K562 (cell line): Measurements from ENCODE around the gene NRN1L. TPM values are rescaled to one million over a fixed set of nuclear protein-coding genes. Genes with fewer than 3 reads are reported as not detected.

Source experiments
- ARID2 ChIP-seq: fragments of 450-650 bp; IDR thresholded peaks from 2 replicates; pipeline ENCODE4 v1.6.1; 2017; ENCODE audit warnings: antibody characterized with exemption, mild to moderate bottlenecking
- CBFA2T3 ChIP-seq: fragments of 450-650 bp; IDR thresholded peaks from 2 replicates; pipeline ENCODE4 v1.6.1; 2017
- CHD7 ChIP-seq: fragments of 200-600 bp; sonication (generic); IDR thresholded peaks from one replicate; pipeline ENCODE4 v1.6.1; 2012; ENCODE audit warnings: mild to moderate bottlenecking, low read depth, low read length, inconsistent platforms
- E2F4 ChIP-seq: sonication (generic); formaldehyde crosslinking; IDR thresholded peaks from 2 replicates; pipeline ENCODE4 v1.8.0; 2022; ENCODE audit warnings: mild to moderate bottlenecking, low read depth, missing genetic modification reagents
- ELF1 ChIP-seq: fragments of 200-800 bp; sonication (Bioruptor generic); IDR thresholded peaks from 2 replicates; pipeline ENCODE4 v1.6.1; 2016; ENCODE audit warnings: missing genetic modification characterization, missing compliant biosample characterization
- GTF2E2 ChIP-seq: fragments of 200-800 bp; sonication (Bioruptor generic); IDR thresholded peaks from 2 replicates; pipeline ENCODE4 v1.6.1; 2016; ENCODE audit warnings: missing genetic modification characterization, missing compliant biosample characterization
- ZNF12 ChIP-seq: sonication (generic); formaldehyde crosslinking; IDR thresholded peaks from 2 replicates; pipeline ENCODE4 v1.4.0; 2020; ENCODE audit warnings: mild to moderate bottlenecking, missing genetic modification reagents
- ZNF197 ChIP-seq: fragments of 200-800 bp; sonication (Bioruptor generic); IDR thresholded peaks from 2 replicates; pipeline ENCODE4 v1.6.1; 2016; ENCODE audit warnings: low read depth, missing genetic modification characterization, missing compliant biosample characterization
- polyA plus RNA-seq, 8 experiments: library from polyadenylated mRNA; depleted of rRNA in 4 of 8; stranded (reverse) in 5 of 8; unstranded in 3 of 8; fragments of >200 nt; fragmentation: Nextera tagmentation in 2 of 8; fragmentation: Illumina TruSeq in 1 of 8; extraction: Ambion mirVana in 2 of 8; extraction: Trizol in 1 of 8; gene quantifications; 2 replicates each; pipeline versions ENCODE4 v1.2.1 to v1.2.3, GENCODE V29; 2011 to 2014; ENCODE audit warnings: inconsistent platforms in 1 of 8, missing spikeins in 1 of 8
- total RNA-seq, 7 experiments: library from RNA; depleted of rRNA in 6 of 7; stranded (reverse); fragments of >200 nt in 6 of 7; fragmentation: Illumina TruSeq in 2 of 7; extraction: Trizol in 2 of 7; gene quantifications; 2 replicates each; pipeline versions ENCODE4 v1.2.1 to v1.2.3, GENCODE V29; 2011 to 2021; ENCODE audit warnings: low replicate concordance in 1 of 7

Gene NRN1L
- total and polyA plus RNA-seq, 9 of the 15 experiments (the other 6 are each of a cell fraction or from before 2014, with no cell fraction given) = 0.22 to 0.86 (median 0.61) TPM; not detected in 5

- TF ChIP-seq CHD7 (no peak), ZNF197 (CRISPR knock-in tag) (no peak), CBFA2T3 (no peak), E2F4 (no peak), ZNF12 (CRISPR knock-in tag) (no peak), ELF1 (tag) (no peak), ARID2 (peak; percentile 88; the same call in 1 of the 2 replicates), GTF2E2 (tag) (no peak)
Measured at GRCh38 chr16:67928561-67929364, 44.1 kb downstream of the NRN1L start (continued).
